ENCODE data around the gene ESRRG. TPM values are rescaled to one million over a fixed set of nuclear protein-coding genes. Genes with fewer than 3 reads are reported as not detected.

The ESRRG gene
- polyA plus RNA-seq, 1 donor from 2014 or later: 3.7 TPM

GRCh38 chr1:216616425-216616824, 106.8 kb downstream of the ESRRG start:
- Histone ChIP-seq H3K9me3 (ENCODE audit: low read length) (no peaks in the 10 kb centered on the region), H3K27me3 (ENCODE audit: insufficient read depth, low read depth, low read length) (no peaks in the 10 kb centered on the region)
- TF ChIP-seq EZH2 (IDR thresholded peaks at IDR 0.05; ENCODE audit: borderline replicate concordance, insufficient read depth, low read length, poor library complexity, severe bottlenecking) (no peak), SMC3 (conservative IDR thresholded peaks at IDR 0.05; ENCODE audit: poor library complexity) (no peak), CTCF (IDR thresholded peaks at IDR 0.05; ENCODE audit: poor library complexity, severe bottlenecking) (no peak), TAF1 (IDR thresholded peaks at IDR 0.05; ENCODE audit: low read depth) (no peak), RAD21 (conservative IDR thresholded peaks at IDR 0.05) (no peak), MXI1 (conservative IDR thresholded peaks at IDR 0.05; ENCODE audit: poor library complexity, severe bottlenecking) (no peak), POLR2AphosphoS5 (IDR thresholded peaks at IDR 0.05) (no peak), EP300 (conservative IDR thresholded peaks at IDR 0.05; ENCODE audit: poor library complexity, severe bottlenecking) (no peak)
- TF ChIP-seq, protein P1, sequence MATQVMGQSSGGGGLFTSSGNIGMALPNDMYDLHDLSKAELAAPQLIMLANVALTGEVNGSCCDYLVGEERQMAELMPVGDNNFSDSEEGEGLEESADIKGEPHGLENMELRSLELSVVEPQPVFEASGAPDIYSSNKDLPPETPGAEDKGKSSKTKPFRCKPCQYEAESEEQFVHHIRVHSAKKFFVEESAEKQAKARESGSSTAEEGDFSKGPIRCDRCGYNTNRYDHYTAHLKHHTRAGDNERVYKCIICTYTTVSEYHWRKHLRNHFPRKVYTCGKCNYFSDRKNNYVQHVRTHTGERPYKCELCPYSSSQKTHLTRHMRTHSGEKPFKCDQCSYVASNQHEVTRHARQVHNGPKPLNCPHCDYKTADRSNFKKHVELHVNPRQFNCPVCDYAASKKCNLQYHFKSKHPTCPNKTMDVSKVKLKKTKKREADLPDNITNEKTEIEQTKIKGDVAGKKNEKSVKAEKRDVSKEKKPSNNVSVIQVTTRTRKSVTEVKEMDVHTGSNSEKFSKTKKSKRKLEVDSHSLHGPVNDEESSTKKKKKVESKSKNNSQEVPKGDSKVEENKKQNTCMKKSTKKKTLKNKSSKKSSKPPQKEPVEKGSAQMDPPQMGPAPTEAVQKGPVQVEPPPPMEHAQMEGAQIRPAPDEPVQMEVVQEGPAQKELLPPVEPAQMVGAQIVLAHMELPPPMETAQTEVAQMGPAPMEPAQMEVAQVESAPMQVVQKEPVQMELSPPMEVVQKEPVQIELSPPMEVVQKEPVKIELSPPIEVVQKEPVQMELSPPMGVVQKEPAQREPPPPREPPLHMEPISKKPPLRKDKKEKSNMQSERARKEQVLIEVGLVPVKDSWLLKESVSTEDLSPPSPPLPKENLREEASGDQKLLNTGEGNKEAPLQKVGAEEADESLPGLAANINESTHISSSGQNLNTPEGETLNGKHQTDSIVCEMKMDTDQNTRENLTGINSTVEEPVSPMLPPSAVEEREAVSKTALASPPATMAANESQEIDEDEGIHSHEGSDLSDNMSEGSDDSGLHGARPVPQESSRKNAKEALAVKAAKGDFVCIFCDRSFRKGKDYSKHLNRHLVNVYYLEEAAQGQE (IDR thresholded peaks at IDR 0.05; ENCODE audit: borderline replicate concordance): no peak

GRCh38 chr1:216614011-216614934, 109.0 kb downstream of the ESRRG start:
- H3F3A ChIP-seq (ENCODE audit: insufficient read depth, low read length, poor library complexity, severe bottlenecking): peaks cover 7% of the 10 kb centered on the region
- peak overlapping the region; percentile 29 for H3K4me3 ChIP-seq (ENCODE audit: low read length)
- no peaks in the 10 kb centered on the region for H3K9me2 ChIP-seq (ENCODE audit: insufficient read depth, low read length)
- H4K20me1 ChIP-seq (ENCODE audit: insufficient read depth): no peaks in the 10 kb centered on the region
- H3K36me3 ChIP-seq (ENCODE audit: insufficient read depth, low read length): no peaks in the 10 kb centered on the region
- no peak overlapping the region for H2AFZ ChIP-seq (ENCODE audit: low read depth, low read length)
- H3K9me3 ChIP-seq (ENCODE audit: low read length): no peaks in the 10 kb centered on the region
- H3K79me2 ChIP-seq (replicated peaks; ENCODE audit: insufficient read depth, low read length): no peaks in the 10 kb centered on the region
- H3K27ac ChIP-seq (ENCODE audit: low read length): peak overlapping the region; percentile 44
- peak; percentile 96 for TF ChIP-seq EP300 (conservative IDR thresholded peaks at IDR 0.05; ENCODE audit: poor library complexity, severe bottlenecking)
- TF ChIP-seq SMC3 (conservative IDR thresholded peaks at IDR 0.05; ENCODE audit: poor library complexity): peak; percentile 19
- no peak for TF ChIP-seq MXI1 (conservative IDR thresholded peaks at IDR 0.05; ENCODE audit: poor library complexity, severe bottlenecking)
- TF ChIP-seq, protein P1 (IDR thresholded peaks at IDR 0.05; ENCODE audit: borderline replicate concordance): peak; percentile 33
- TF ChIP-seq EZH2 (IDR thresholded peaks at IDR 0.05; ENCODE audit: borderline replicate concordance, insufficient read depth, low read length, poor library complexity, severe bottlenecking): no peak
- peak; percentile 59 for TF ChIP-seq POLR2AphosphoS5 (IDR thresholded peaks at IDR 0.05)
- peak; percentile 49 for TF ChIP-seq RAD21 (conservative IDR thresholded peaks at IDR 0.05)
- no peak for TF ChIP-seq CTCF (IDR thresholded peaks at IDR 0.05; ENCODE audit: poor library complexity, severe bottlenecking)
- no peak for TF ChIP-seq TAF1 (IDR thresholded peaks at IDR 0.05; ENCODE audit: low read depth)
- H3K4me2 ChIP-seq (ENCODE audit: low read length): peak overlapping the region; percentile 16
- H3K9ac ChIP-seq (ENCODE audit: low read length): no peak overlapping the region
- no peaks in the 10 kb centered on the region for H3K27me3 ChIP-seq (ENCODE audit: insufficient read depth, low read depth, low read length)

More at GRCh38 chr1:216616425-216616824, 106.8 kb downstream of the ESRRG start:
- Histone ChIP-seq H3K9me2 (ENCODE audit: insufficient read depth, low read length) (no peaks in the 10 kb centered on the region), H3K4me2 (ENCODE audit: low read length) (no peak overlapping the region), H2AFZ (ENCODE audit: low read depth, low read length) (no peak overlapping the region), H3K27ac (ENCODE audit: low read length) (no peak overlapping the region), H3K4me3 (ENCODE audit: low read length) (no peak overlapping the region), H3F3A (ENCODE audit: insufficient read depth, low read length, poor library complexity, severe bottlenecking) (peaks cover 7% of the 10 kb centered on the region), H3K36me3 (ENCODE audit: insufficient read depth, low read length) (no peaks in the 10 kb centered on the region), H4K20me1 (ENCODE audit: insufficient read depth) (no peaks in the 10 kb centered on the region), H3K79me2 (replicated peaks; ENCODE audit: insufficient read depth, low read length) (no peaks in the 10 kb centered on the region), H3K9ac (ENCODE audit: low read length) (no peak overlapping the region)
